Measurements from ENCODE around the gene LRRC49. TPM values are rescaled to one million over a fixed set of nuclear protein-coding genes. Genes with fewer than 3 reads are reported as not detected.
"Not testable (repeated sequence)": the region's sequence is repeated elsewhere in the genome, so short reads cannot be mapped to it uniquely, and the experiment has no call there.

The LRRC49 gene
- polyA plus RNA-seq, 1 donor (not counting 4 experiments of a cell fraction or from before 2014, with no cell fraction given): 9.9 TPM

- no peak for DNase-seq (ENCODE audit: low read depth, low spot score)
- H3K27ac ChIP-seq (ENCODE audit: control insufficient read depth, insufficient read depth, low read length): no peak overlapping the region
- dilution Hi-C loops (cut with MboI; ENCODE audit: extremely low pct_ligation_motif_present, low sequenced_read_pairs): no loop called here
Observed at GRCh38 chr15:70870051-70870450, 22.6 kb upstream of the LRRC49 start.

GRCh38 chr15:70871490-70871889 lies 21.1 kb upstream of the LRRC49 start:
- H3K9me1 ChIP-seq (ENCODE audit: control insufficient read depth, extremely low read depth, insufficient read depth, low read length); H3K79me2 ChIP-seq (ENCODE audit: control insufficient read depth, insufficient read depth, low read length); H3K9me3 ChIP-seq (ENCODE audit: control insufficient read depth, low read depth, low read length); H4K20me1 ChIP-seq (ENCODE audit: control insufficient read depth, extremely low read depth, insufficient read depth, low read length); H3K4me1 ChIP-seq (ENCODE audit: control insufficient read depth, extremely low read depth, insufficient read depth, low read length); H3K9ac ChIP-seq (ENCODE audit: control insufficient read depth, extremely low read depth, insufficient read depth, low read length); H3K4me2 ChIP-seq (ENCODE audit: control insufficient read depth, extremely low read depth, insufficient read depth, low read depth, low read length); H3K27me3 ChIP-seq (ENCODE audit: control insufficient read depth, extremely low read depth, insufficient read depth, low read length); DNase-seq (ENCODE audit: low read depth, low spot score); dilution Hi-C loops (cut with MboI; ENCODE audit: extremely low pct_ligation_motif_present, low sequenced_read_pairs); H2AFZ ChIP-seq (ENCODE audit: control insufficient read depth, low read length); H3K27ac ChIP-seq (ENCODE audit: control insufficient read depth, insufficient read depth, low read length); FAIRE-seq; H3K36me3 ChIP-seq (ENCODE audit: control insufficient read depth in 2 of 2, extremely low read depth in 1 of 2, insufficient read depth in 2 of 2, low read length in 2 of 2); H3K4me3 ChIP-seq (ENCODE audit: control insufficient read depth in 2 of 3, extremely low read depth in 1 of 3, insufficient read depth in 2 of 3, low read depth in 1 of 3, low read length in 3 of 3): not testable (repeated sequence)

More at GRCh38 chr15:70870051-70870450, 22.6 kb upstream of the LRRC49 start:
- H3K9ac ChIP-seq (ENCODE audit: control insufficient read depth, extremely low read depth, insufficient read depth, low read length): no peak overlapping the region
- H3K27me3 ChIP-seq (ENCODE audit: control insufficient read depth, extremely low read depth, insufficient read depth, low read length): no peaks in the 10 kb centered on the region
- peaks cover 2% of the 10 kb centered on the region for H3K9me3 ChIP-seq (ENCODE audit: control insufficient read depth, low read depth, low read length)
- no peaks in the 10 kb centered on the region for H4K20me1 ChIP-seq (ENCODE audit: control insufficient read depth, extremely low read depth, insufficient read depth, low read length)
- no peaks in the 10 kb centered on the region for H3K9me1 ChIP-seq (ENCODE audit: control insufficient read depth, extremely low read depth, insufficient read depth, low read length)
- no peaks in the 10 kb centered on the region for H3K79me2 ChIP-seq (ENCODE audit: control insufficient read depth, insufficient read depth, low read length)
- no peak for TF ChIP-seq CTCF (optimal IDR thresholded peaks at IDR 0.05 in 1 of 3, IDR thresholded peaks at IDR 0.05 in 1 of 3, conservative IDR thresholded peaks at IDR 0.05 in 1 of 3; ENCODE audit: extremely low read depth in 1 of 3, insufficient read depth in 2 of 3, low read length in 3 of 3)
- no peak for TF ChIP-seq EZH2 (IDR thresholded peaks at IDR 0.05; ENCODE audit: low read length)
- no peaks in the 10 kb centered on the region for H3K36me3 ChIP-seq (ENCODE audit: control insufficient read depth in 2 of 2, extremely low read depth in 1 of 2, insufficient read depth in 2 of 2, low read length in 2 of 2)
- peak; percentile 62 for FAIRE-seq
- H3K4me2 ChIP-seq (ENCODE audit: control insufficient read depth, extremely low read depth, insufficient read depth, low read depth, low read length): no peak overlapping the region
- no peak overlapping the region for H2AFZ ChIP-seq (ENCODE audit: control insufficient read depth, low read length)
- peaks cover 6% of the 10 kb centered on the region for H3K4me1 ChIP-seq (ENCODE audit: control insufficient read depth, extremely low read depth, insufficient read depth, low read length)
- H3K4me3 ChIP-seq (ENCODE audit: control insufficient read depth in 2 of 3, extremely low read depth in 1 of 3, insufficient read depth in 2 of 3, low read depth in 1 of 3, low read length in 3 of 3): no peak overlapping the region

All from keratinocyte (primary cell).